HL-60 (cell line): Measurements from ENCODE around the gene GPR68.

Experiments used
- CTCF ChIP-seq: IDR thresholded peaks from one replicate; pipeline ENCODE4 v1.5.1; 2011; ENCODE audit warnings: low read length, control low read depth, inconsistent platforms; ENCODE audit not compliant: insufficient read depth
- POLR2AphosphoS5 ChIP-seq: IDR thresholded peaks from 2 replicates; pipeline ENCODE4 v1.6.1; 2012; ENCODE audit warnings: low read depth

GRCh38 chr14:91243074-91243471, 1.4 kb downstream of the GPR68 start:
- TF ChIP-seq CTCF (no peak), POLR2AphosphoS5 (no peak)
